H9 (cell line): ENCODE data around the gene MED25. TPM values are rescaled to one million over a fixed set of nuclear protein-coding genes. Genes with fewer than 3 reads are reported as not detected.

ENCODE experiments used
- DNase-seq: peaks from one replicate; pipeline ENCODE4 v3.0.0-alpha.2; 2017
- H2AFZ ChIP-seq: one replicate; pipeline ENCODE4 v1.6.1; 2013; ENCODE audit warnings: mild to moderate bottlenecking, low read length, control low read depth, moderate library complexity
- H2AK5ac ChIP-seq: 2 replicates; pipeline ENCODE4 v1.6.1; 2013; ENCODE audit warnings: low read length, control low read depth, mixed read lengths; ENCODE audit not compliant: insufficient read length
- H2BK120ac ChIP-seq: one replicate; pipeline ENCODE4 v1.6.1; 2013; ENCODE audit warnings: low read depth, mild to moderate bottlenecking, low read length, control low read depth, inconsistent platforms; ENCODE audit not compliant: poor library complexity, severe bottlenecking
- H2BK12ac ChIP-seq: 2 replicates; pipeline ENCODE4 v1.6.1; 2013; ENCODE audit warnings: low read length, control low read depth, mixed read lengths, low read depth; ENCODE audit not compliant: insufficient read length
- H2BK15ac ChIP-seq: 2 replicates; pipeline ENCODE4 v1.6.1; 2013; ENCODE audit warnings: low read depth, low read length, control low read depth
- H2BK20ac ChIP-seq: one replicate; pipeline ENCODE4 v1.6.1; 2013; ENCODE audit warnings: low read depth, mild to moderate bottlenecking, low read length, control low read depth, inconsistent platforms; ENCODE audit not compliant: poor library complexity, severe bottlenecking
- H2BK5ac ChIP-seq: 2 replicates; pipeline ENCODE4 v1.6.1; 2013; ENCODE audit warnings: low read length, control low read depth, mixed read lengths; ENCODE audit not compliant: insufficient read length
- H3K14ac ChIP-seq: 2 replicates; pipeline ENCODE4 v1.6.1; 2013; ENCODE audit warnings: low read length, control low read depth; ENCODE audit not compliant: insufficient read depth
- H3K18ac ChIP-seq: 2 replicates; pipeline ENCODE4 v1.6.1; 2013; ENCODE audit warnings: low read depth, mild to moderate bottlenecking, mixed read lengths, low read length, control low read depth; ENCODE audit not compliant: insufficient read length
- H3K23ac ChIP-seq: 2 replicates; pipeline ENCODE4 v1.6.1; 2013; ENCODE audit warnings: low read length, control low read depth, mixed read lengths, low read depth; ENCODE audit not compliant: insufficient read length
- H3K23me2 ChIP-seq: 2 replicates; pipeline ENCODE4 v1.6.1; 2013; ENCODE audit warnings: low read depth, mild to moderate bottlenecking, mixed read lengths, low read length, control low read depth; ENCODE audit not compliant: insufficient read length, poor library complexity, severe bottlenecking
- H3K27ac ChIP-seq: 2 replicates; pipeline ENCODE4 v1.5.1; 2013; ENCODE audit warnings: low read length, control low read depth, mixed read lengths, low read depth; ENCODE audit not compliant: insufficient read length
- H3K27me3 ChIP-seq: 2 replicates; pipeline ENCODE4 v1.6.1; 2013; ENCODE audit warnings: low read length, control low read depth, inconsistent platforms; ENCODE audit not compliant: insufficient read depth
- H3K4ac ChIP-seq: 2 replicates; pipeline ENCODE4 v1.6.1; 2013; ENCODE audit warnings: low read depth, mild to moderate bottlenecking, control low read depth, inconsistent platforms, low read length, moderate library complexity
- H3K4me1 ChIP-seq: 2 replicates; pipeline ENCODE4 v1.6.1; 2013; ENCODE audit warnings: low read length, control low read depth, inconsistent platforms; ENCODE audit not compliant: insufficient read depth
- H3K4me2 ChIP-seq: 2 replicates; pipeline ENCODE4 v1.6.1; 2013; ENCODE audit warnings: low read length, control low read depth, mixed read lengths; ENCODE audit not compliant: insufficient read length, insufficient read depth
- H3K56ac ChIP-seq: 2 replicates; pipeline ENCODE4 v1.6.1; 2013; ENCODE audit warnings: low read depth, mild to moderate bottlenecking, mixed read lengths, low read length, control low read depth; ENCODE audit not compliant: insufficient read length
- H3K79me1 ChIP-seq: 2 replicates; pipeline ENCODE4 v1.6.1; 2013; ENCODE audit warnings: low read depth, mild to moderate bottlenecking, moderate library complexity, low read length, control low read depth, inconsistent platforms; ENCODE audit not compliant: insufficient read depth, poor library complexity, severe bottlenecking
- H3K79me2 ChIP-seq: 2 replicates; pipeline ENCODE4 v1.6.1; 2013; ENCODE audit warnings: low read length, control low read depth, inconsistent platforms; ENCODE audit not compliant: insufficient read depth
- H3K9ac ChIP-seq: 2 replicates; pipeline ENCODE4 v1.6.1; 2013; ENCODE audit warnings: low read length, control low read depth, mixed read lengths; ENCODE audit not compliant: insufficient read length; ENCODE audit errors: extremely low read depth
- H3K9me3 ChIP-seq: one replicate; pipeline ENCODE4 v1.6.1; 2013; ENCODE audit warnings: low read depth, low read length, inconsistent platforms; ENCODE audit not compliant: control insufficient read depth
- H3T11ph ChIP-seq: one replicate; pipeline ENCODE4 v1.6.1; 2013; ENCODE audit warnings: mild to moderate bottlenecking, low read length, control low read depth, inconsistent platforms
- H4K20me1 ChIP-seq: one replicate; pipeline ENCODE4 v1.6.1; 2013; ENCODE audit not compliant: control insufficient read depth, insufficient read length, insufficient read depth
- H4K5ac ChIP-seq: 2 replicates; pipeline ENCODE4 v1.6.1; 2013; ENCODE audit warnings: low read depth, mild to moderate bottlenecking, mixed read lengths, low read length, control low read depth; ENCODE audit not compliant: insufficient read length
- H4K8ac ChIP-seq: replicated peaks from 2 replicates; pipeline ENCODE4 v1.6.1; 2013; ENCODE audit warnings: low read length, control low read depth, mixed read lengths, low read depth; ENCODE audit not compliant: insufficient read length
- H4K91ac ChIP-seq: 2 replicates; pipeline ENCODE4 v1.6.1; 2013; ENCODE audit warnings: low read depth, mild to moderate bottlenecking, moderate library complexity, mixed read lengths, low read length, control low read depth; ENCODE audit not compliant: insufficient read length
- H3K27ac Mint-ChIP-seq, 3 experiments: 2 replicates in 2 of 3; 3 replicates in 1 of 3; pipeline ENCODE4 v1.8.0; 2020 to 2021; ENCODE audit warnings: mixed read lengths in 3 of 3, mild to moderate bottlenecking in 1 of 3, moderate library complexity in 1 of 3
- H3K27me3 Mint-ChIP-seq: 2 replicates; pipeline ENCODE4 v1.8.0; 2021; ENCODE audit warnings: low read depth, mild to moderate bottlenecking, moderate library complexity, mixed read lengths
- H3K36me3 Mint-ChIP-seq, 3 experiments: 2 replicates in 2 of 3; 3 replicates in 1 of 3; pipeline ENCODE4 v1.8.0; 2020 to 2021; ENCODE audit warnings: low read depth in 3 of 3, mixed read lengths in 3 of 3; ENCODE audit not compliant: insufficient read depth in 1 of 3
- H3K4me1 Mint-ChIP-seq, 2 experiments: 2 replicates each; pipeline ENCODE4 v1.8.0; 2020; ENCODE audit warnings: mixed read lengths in 2 of 2
- H3K4me3 Mint-ChIP-seq, 2 experiments: 2 replicates in 1 of 2; 3 replicates in 1 of 2; pipeline ENCODE4 v1.8.0; 2020 to 2021; ENCODE audit warnings: mild to moderate bottlenecking in 2 of 2, mixed read lengths in 2 of 2, moderate library complexity in 1 of 2
- H3K9me3 Mint-ChIP-seq, 2 experiments: 2 replicates in 1 of 2; 3 replicates in 1 of 2; pipeline ENCODE4 v1.8.0; 2020; ENCODE audit warnings: mild to moderate bottlenecking in 2 of 2, mixed read lengths in 2 of 2, moderate library complexity in 1 of 2
- WGBS: extraction: QIAGEN DNeasy Blood & Tissue Kit; methylation state at CpG from one replicate; pipeline ENCODE4 v1.1.7; 2013; ENCODE audit warnings: missing lambda C conversion rate, low lambda C conversion rate, mixed read lengths; ENCODE audit not compliant: insufficient read length; ENCODE audit errors: extremely low coverage; 5-methylcytosine and 5-hydroxymethylcytosine counted together
- total RNA-seq: library from RNA; stranded (reverse); gene quantifications from 2 replicates; pipeline ENCODE4 v1.2.1, GENCODE V29; 2021
- TF ChIP-seq, protein P1 (sequence below): fragments of 200-600 bp; sonication (generic); conservative IDR thresholded peaks from 3 replicates; pipeline ENCODE4 v1.8.0; 2021; ENCODE audit warnings: antibody characterized with exemption, mild to moderate bottlenecking

The MED25 gene
- total RNA-seq, 1 experiment from 2014 or later: 77.5 TPM

DNA sequence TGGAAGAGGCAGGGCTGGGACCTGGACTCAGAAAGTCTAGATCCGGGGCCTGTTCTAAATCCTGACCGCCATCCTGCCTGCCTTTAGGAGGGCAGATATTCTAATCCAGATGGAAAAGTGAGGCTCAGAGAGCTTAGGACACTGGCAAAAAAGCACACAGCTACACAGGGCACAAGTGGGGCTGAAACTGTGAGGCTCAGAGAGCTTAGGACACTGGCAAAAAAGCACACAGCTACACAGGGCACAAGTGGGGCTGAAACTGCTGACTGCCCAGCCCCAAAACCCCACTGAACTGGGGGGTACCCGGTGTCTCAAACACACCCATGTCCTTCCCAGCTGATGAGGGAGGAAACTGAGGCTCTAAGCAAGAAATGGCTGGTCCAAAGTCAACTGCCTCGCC, 57.1 kb downstream of the MED25 start:
- peaks cover 14 to 26% (median 18%) of the 10 kb centered on the region in 3 experiments for H3K36me3 Mint-ChIP-seq
- TF ChIP-seq, protein P1, sequence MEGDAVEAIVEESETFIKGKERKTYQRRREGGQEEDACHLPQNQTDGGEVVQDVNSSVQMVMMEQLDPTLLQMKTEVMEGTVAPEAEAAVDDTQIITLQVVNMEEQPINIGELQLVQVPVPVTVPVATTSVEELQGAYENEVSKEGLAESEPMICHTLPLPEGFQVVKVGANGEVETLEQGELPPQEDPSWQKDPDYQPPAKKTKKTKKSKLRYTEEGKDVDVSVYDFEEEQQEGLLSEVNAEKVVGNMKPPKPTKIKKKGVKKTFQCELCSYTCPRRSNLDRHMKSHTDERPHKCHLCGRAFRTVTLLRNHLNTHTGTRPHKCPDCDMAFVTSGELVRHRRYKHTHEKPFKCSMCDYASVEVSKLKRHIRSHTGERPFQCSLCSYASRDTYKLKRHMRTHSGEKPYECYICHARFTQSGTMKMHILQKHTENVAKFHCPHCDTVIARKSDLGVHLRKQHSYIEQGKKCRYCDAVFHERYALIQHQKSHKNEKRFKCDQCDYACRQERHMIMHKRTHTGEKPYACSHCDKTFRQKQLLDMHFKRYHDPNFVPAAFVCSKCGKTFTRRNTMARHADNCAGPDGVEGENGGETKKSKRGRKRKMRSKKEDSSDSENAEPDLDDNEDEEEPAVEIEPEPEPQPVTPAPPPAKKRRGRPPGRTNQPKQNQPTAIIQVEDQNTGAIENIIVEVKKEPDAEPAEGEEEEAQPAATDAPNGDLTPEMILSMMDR: no peak

More for the DNA sequence above, 57.1 kb downstream of the MED25 start:
- H2BK20ac ChIP-seq: no peak overlapping the region
- H3K23ac ChIP-seq: no peak overlapping the region
- no peak overlapping the region for H3K4ac ChIP-seq
- H2AFZ ChIP-seq: no peak overlapping the region
- no peaks in the 10 kb centered on the region for H4K20me1 ChIP-seq
- H2BK120ac ChIP-seq: no peak overlapping the region
- peaks cover 2% of the 10 kb centered on the region; the same call in 1 of the 2 replicates for H3K4me1 ChIP-seq
- H3K14ac ChIP-seq: no peak overlapping the region
- Mint-ChIP-seq H3K4me1 (peaks cover 22 to 29% of the 10 kb centered on the region in 2 experiments), H3K4me3 (no peak overlapping the region; a peak in 1 of 5 replicates), H3K9me3 (no peaks in the 10 kb centered on the region), H3K27ac (peak overlapping the region in 1 of 3 experiments; percentile 86; a peak in 4 of 7 replicates), H3K27me3 (no peaks in the 10 kb centered on the region)
- H2BK15ac ChIP-seq: no peak overlapping the region
- H2BK12ac ChIP-seq: no peak overlapping the region
- H3K56ac ChIP-seq: no peak overlapping the region
- peak overlapping the region; percentile 59 for H3K4me2 ChIP-seq
- no peak overlapping the region for H3K27ac ChIP-seq
- H4K8ac ChIP-seq: no peak overlapping the region
- peaks cover 12% of the 10 kb centered on the region for H3K23me2 ChIP-seq
- H3K9me3 ChIP-seq: no peaks in the 10 kb centered on the region
- H2BK5ac ChIP-seq: no peak overlapping the region
- peak overlapping the region; percentile 86 for H3K9ac ChIP-seq
- H4K91ac ChIP-seq: no peak overlapping the region
- H3K27me3 ChIP-seq: no peaks in the 10 kb centered on the region
- H3K79me1 ChIP-seq: no peaks in the 10 kb centered on the region
- no peak overlapping the region for H3T11ph ChIP-seq
- no peak overlapping the region for H2AK5ac ChIP-seq
- no peak overlapping the region for H4K5ac ChIP-seq
- H3K79me2 ChIP-seq: no peaks in the 10 kb centered on the region; the same call in 1 of the 2 replicates
- H3K18ac ChIP-seq: no peak overlapping the region
- DNase-seq: no peak
- no CpG with 5 or more reads among the region's 4 CpGs for WGBS
